ENCODE measurements around the gene FCRL5. TPM values are rescaled to one million over a fixed set of nuclear protein-coding genes. Genes with fewer than 3 reads are reported as not detected.

The FCRL5 gene
- total RNA-seq, 1 donor from 2014 or later, result not detected

- no peaks in the 10 kb centered on the region for H3K36me3 Mint-ChIP-seq
- H3K27me3 Mint-ChIP-seq, result peaks cover 26% of the 10 kb centered on the region
Measured at GRCh38 chr1:157540852-157541251, 11.5 kb downstream of the FCRL5 start.

GRCh38 chr1:157540160-157540748 is 12.1 kb downstream of the FCRL5 start:
- Mint-ChIP-seq H3K36me3 (no peaks in the 10 kb centered on the region), H3K4me1 (ENCODE audit: unreplicated experiment) (no peaks in the 10 kb centered on the region), H3K27ac (no peak overlapping the region), H3K27me3 (peaks cover 26% of the 10 kb centered on the region), H3K9me3 (no peaks in the 10 kb centered on the region), H3K4me3 (no peak overlapping the region)
- no peak for DNase-seq (ENCODE audit: extremely low spot score, unreplicated experiment)
- no peak for TF ChIP-seq CTCF (conservative IDR thresholded peaks at IDR 0.05)

More at GRCh38 chr1:157540852-157541251, 11.5 kb downstream of the FCRL5 start:
- H3K9me3 Mint-ChIP-seq, result no peaks in the 10 kb centered on the region
- H3K4me1 Mint-ChIP-seq (ENCODE audit: unreplicated experiment), result no peaks in the 10 kb centered on the region
- TF ChIP-seq CTCF (conservative IDR thresholded peaks at IDR 0.05), result no peak
- no peak for DNase-seq (ENCODE audit: extremely low spot score, unreplicated experiment)
- H3K27ac Mint-ChIP-seq, result no peak overlapping the region
- no peak overlapping the region for H3K4me3 Mint-ChIP-seq

DNA sequence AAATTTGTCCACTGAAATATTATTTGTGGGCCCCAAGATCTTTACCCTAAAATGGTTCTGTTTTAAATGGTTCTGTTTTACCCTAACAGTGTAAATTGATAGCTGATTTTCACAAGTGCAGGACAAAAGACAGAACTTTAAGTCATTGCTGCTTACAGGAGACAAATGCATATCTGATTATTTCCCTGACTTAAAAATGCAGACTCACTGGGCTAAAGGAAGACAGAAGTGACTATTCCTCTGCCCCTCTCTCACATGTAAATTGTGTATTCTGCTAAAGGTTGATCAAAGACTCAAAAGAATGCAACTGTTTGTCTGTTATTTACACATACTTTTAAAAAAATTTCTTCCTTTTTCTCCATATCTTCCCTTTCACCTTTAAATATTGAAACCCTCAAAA is 12.7 kb downstream of the FCRL5 start:
- H3K27me3 Mint-ChIP-seq, result peaks cover 26% of the 10 kb centered on the region

GRCh38 chr1:157532569-157532968 is 19.7 kb downstream of the FCRL5 start:
- TF ChIP-seq CTCF (conservative IDR thresholded peaks at IDR 0.05), result no peak
- no peak for DNase-seq (ENCODE audit: extremely low spot score, unreplicated experiment)
- no peaks in the 10 kb centered on the region for H3K9me3 Mint-ChIP-seq
- H3K27ac Mint-ChIP-seq, result no peak overlapping the region
- no peaks in the 10 kb centered on the region for H3K4me1 Mint-ChIP-seq (ENCODE audit: unreplicated experiment)
- H3K36me3 Mint-ChIP-seq, result no peaks in the 10 kb centered on the region
- no peak overlapping the region for H3K4me3 Mint-ChIP-seq
- H3K27me3 Mint-ChIP-seq, result peaks cover 20% of the 10 kb centered on the region

More for the DNA sequence above, 12.7 kb downstream of the FCRL5 start:
- no peak for TF ChIP-seq CTCF (conservative IDR thresholded peaks at IDR 0.05)
- no peaks in the 10 kb centered on the region for H3K4me1 Mint-ChIP-seq (ENCODE audit: unreplicated experiment)
- H3K9me3 Mint-ChIP-seq, result no peaks in the 10 kb centered on the region
- H3K36me3 Mint-ChIP-seq, result no peaks in the 10 kb centered on the region
- no peak for DNase-seq (ENCODE audit: extremely low spot score, unreplicated experiment)
- H3K27ac Mint-ChIP-seq, result no peak overlapping the region
- no peak overlapping the region for H3K4me3 Mint-ChIP-seq

DNA sequence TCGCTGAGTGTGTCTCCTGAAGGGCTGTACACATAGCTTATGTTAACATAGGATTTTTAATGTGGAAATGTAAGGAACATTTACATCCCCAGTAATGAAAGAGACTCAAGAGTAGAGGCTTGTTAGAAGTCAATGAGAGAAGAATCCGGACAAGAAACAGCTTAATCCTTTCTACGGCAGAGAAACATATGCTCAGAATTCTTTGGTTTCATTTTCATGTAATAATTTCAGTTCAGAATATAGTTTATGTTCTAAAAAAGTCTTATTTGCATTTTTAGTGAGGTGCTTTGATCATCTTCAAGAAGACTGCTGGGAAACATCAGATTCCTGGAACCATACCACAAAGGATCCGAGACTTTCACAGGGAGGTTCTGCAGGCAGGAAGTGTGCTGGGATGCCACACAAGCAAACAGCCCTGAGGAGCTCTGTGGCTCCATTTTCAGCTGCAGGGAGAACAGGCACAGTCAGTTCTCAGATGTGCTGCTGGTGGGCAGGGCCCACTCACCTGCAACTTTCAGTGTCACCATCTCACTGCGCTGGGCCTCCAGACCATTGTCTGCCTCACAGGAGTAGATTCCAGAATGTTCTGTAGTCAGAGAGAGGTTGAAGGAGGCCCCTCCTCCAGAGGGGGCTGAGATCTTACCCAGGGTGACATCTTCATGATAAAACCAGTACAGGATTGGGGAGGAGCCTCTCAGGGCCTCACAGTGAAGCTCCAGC is 28.4 kb downstream of the FCRL5 start:
- H3K36me3 Mint-ChIP-seq, result no peaks in the 10 kb centered on the region
- H3K27me3 Mint-ChIP-seq, result peaks cover 5% of the 10 kb centered on the region
- H3K4me3 Mint-ChIP-seq, result no peak overlapping the region
- no peak for TF ChIP-seq CTCF (conservative IDR thresholded peaks at IDR 0.05)
- no peak for DNase-seq (ENCODE audit: extremely low spot score, unreplicated experiment)
- H3K27ac Mint-ChIP-seq, result no peak overlapping the region
- no peaks in the 10 kb centered on the region for H3K9me3 Mint-ChIP-seq
- H3K4me1 Mint-ChIP-seq (ENCODE audit: unreplicated experiment), result no peaks in the 10 kb centered on the region
